ENCODE results near the gene SLC8A1. TPM values are rescaled to one million over a fixed set of nuclear protein-coding genes. Genes with fewer than 3 reads are reported as not detected.

Gene SLC8A1
- total and polyA plus RNA-seq, 3 donors from 2014 or later, result 1.4 to 3.6 (median 3.2) TPM

DNA sequence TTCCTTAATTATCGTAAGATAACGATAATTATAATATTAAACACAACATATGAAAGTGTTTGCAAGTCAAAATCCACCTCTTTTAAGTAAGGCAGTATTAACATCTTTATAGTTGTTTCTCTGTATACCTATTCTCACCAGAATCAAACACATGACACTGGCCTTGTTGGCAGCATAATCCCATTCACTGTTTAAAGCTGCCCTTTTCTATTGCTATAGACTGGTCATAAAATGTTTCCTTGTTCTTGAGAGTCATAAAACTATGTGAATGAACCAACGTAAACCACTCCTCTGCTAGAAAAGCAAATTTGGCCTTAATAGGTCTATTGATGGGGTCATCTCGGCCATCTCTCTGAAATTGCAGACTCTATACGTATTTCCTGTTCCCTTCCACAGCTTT lies 293.1 kb downstream of the SLC8A1 start:
- H3K36me3 ChIP-seq (ENCODE audit: low read depth, missing control alignments), result no peaks in the 10 kb centered on the region
- no peak overlapping the region for H3K27ac ChIP-seq
- WGBS, 2 donors, result 92 to 93% methylated on average over 5 of the region's 5 CpGs

GRCh38 chr2:40155728-40156127 lies 296.2 kb downstream of the SLC8A1 start:
- intact Hi-C loops (cut with DNase I; ENCODE audit: low total_unique reads), result no loop called here
- no peaks in the 10 kb centered on the region for H3K9me3 ChIP-seq
- H3K27ac ChIP-seq, result no peak overlapping the region
- no peaks in the 10 kb centered on the region for H3K36me3 ChIP-seq (ENCODE audit: low read depth, missing control alignments)
- H3K27me3 ChIP-seq, result no peaks in the 10 kb centered on the region
- no peak for DNase-seq
- no peaks in the 10 kb centered on the region for H3K4me1 ChIP-seq
- 89 to 96% methylated on average over 2 of the region's 2 CpGs for WGBS, 2 donors
- TF ChIP-seq CTCF (IDR thresholded peaks at IDR 0.05) (no peak), POLR2A (IDR thresholded peaks at IDR 0.05) (no peak)
- H3K4me3 ChIP-seq, result no peak overlapping the region

More for the DNA sequence above, 293.1 kb downstream of the SLC8A1 start:
- H3K4me3 ChIP-seq, result no peak overlapping the region
- TF ChIP-seq CTCF (IDR thresholded peaks at IDR 0.05), result no peak
- TF ChIP-seq POLR2A (IDR thresholded peaks at IDR 0.05), result no peak
- H3K27me3 ChIP-seq, result no peaks in the 10 kb centered on the region
- DNase-seq, result no peak
- no peaks in the 10 kb centered on the region for H3K9me3 ChIP-seq
- H3K4me1 ChIP-seq, result no peaks in the 10 kb centered on the region
- intact Hi-C loops (cut with DNase I; ENCODE audit: low total_unique reads), result no loop called here

DNA sequence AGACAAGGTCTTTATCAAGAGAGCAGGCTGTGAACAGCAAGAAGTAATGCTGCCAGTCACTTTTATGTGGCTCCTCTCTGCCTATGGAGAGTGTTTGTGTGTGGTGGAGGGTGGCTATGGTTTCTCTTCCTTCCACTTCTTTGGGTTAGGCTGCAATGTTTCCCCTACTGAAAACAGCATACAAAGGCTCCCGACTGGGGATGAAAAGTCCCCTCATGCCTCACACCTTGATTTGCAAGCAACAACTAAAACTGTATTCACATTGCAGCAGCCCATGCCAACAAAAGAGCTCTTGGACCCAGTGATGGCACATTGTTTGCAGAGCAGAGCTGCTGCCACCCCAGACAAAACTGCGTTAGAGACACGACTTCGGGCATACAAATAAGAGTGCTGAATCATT lies 301.6 kb downstream of the SLC8A1 start:
- WGBS, 2 donors, result 84 to 85% methylated on average over 4 of the region's 4 CpGs
- intact Hi-C loops (cut with DNase I; ENCODE audit: low total_unique reads), result no loop called here

DNA sequence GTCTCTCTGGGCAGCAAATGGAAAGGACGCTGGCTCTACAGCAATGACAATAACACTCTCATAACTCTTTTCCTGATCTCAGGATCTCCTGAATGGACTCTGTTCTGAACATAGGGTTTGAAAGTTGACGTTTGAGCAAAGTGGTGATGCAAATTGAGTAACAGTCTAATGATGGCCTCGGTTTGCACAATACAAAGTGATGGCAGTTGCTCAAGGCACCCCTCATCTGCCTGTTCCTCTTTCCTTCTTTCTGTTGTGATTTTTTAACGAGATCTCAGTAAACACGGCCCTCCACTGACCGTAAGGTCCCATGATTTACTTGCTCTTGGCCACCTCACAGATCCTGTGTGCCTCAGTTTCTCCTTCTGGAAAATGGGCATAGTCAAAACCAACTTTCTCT lies 303.6 kb downstream of the SLC8A1 start:
- no peaks in the 10 kb centered on the region for H3K4me1 ChIP-seq
- no peak for DNase-seq
- no peaks in the 10 kb centered on the region for H3K27me3 ChIP-seq
- H3K36me3 ChIP-seq (ENCODE audit: low read depth, missing control alignments), result no peaks in the 10 kb centered on the region
- no peak overlapping the region for H3K27ac ChIP-seq
- no peaks in the 10 kb centered on the region for H3K9me3 ChIP-seq
- H3K4me3 ChIP-seq, result no peak overlapping the region
- intact Hi-C loops (cut with DNase I; ENCODE audit: low total_unique reads), result no loop called here
- no peak for TF ChIP-seq POLR2A (IDR thresholded peaks at IDR 0.05)
- TF ChIP-seq CTCF (IDR thresholded peaks at IDR 0.05), result no peak
- WGBS, 2 donors, result 93% methylated on average over 6 of the region's 6 CpGs

More for the DNA sequence above, 301.6 kb downstream of the SLC8A1 start:
- no peaks in the 10 kb centered on the region for H3K36me3 ChIP-seq (ENCODE audit: low read depth, missing control alignments)
- TF ChIP-seq CTCF (IDR thresholded peaks at IDR 0.05) (no peak), POLR2A (IDR thresholded peaks at IDR 0.05) (no peak)
- H3K9me3 ChIP-seq, result no peaks in the 10 kb centered on the region
- no peak for DNase-seq
- H3K27me3 ChIP-seq, result no peaks in the 10 kb centered on the region
- H3K4me1 ChIP-seq, result no peaks in the 10 kb centered on the region
- H3K27ac ChIP-seq, result no peak overlapping the region
- no peak overlapping the region for H3K4me3 ChIP-seq

GRCh38 chr2:40147360-40147759 lies 304.5 kb downstream of the SLC8A1 start:
- H3K27ac ChIP-seq, result no peak overlapping the region
- 75 to 76% methylated on average over 2 of the region's 2 CpGs for WGBS, 2 donors
- H3K4me1 ChIP-seq, result no peaks in the 10 kb centered on the region
- H3K4me3 ChIP-seq, result no peak overlapping the region
- no peak for DNase-seq
- H3K27me3 ChIP-seq, result no peaks in the 10 kb centered on the region
- no peaks in the 10 kb centered on the region for H3K9me3 ChIP-seq
- TF ChIP-seq CTCF (IDR thresholded peaks at IDR 0.05) (no peak), POLR2A (IDR thresholded peaks at IDR 0.05) (no peak)
- intact Hi-C loops (cut with DNase I; ENCODE audit: low total_unique reads), result no loop called here
- no peaks in the 10 kb centered on the region for H3K36me3 ChIP-seq (ENCODE audit: low read depth, missing control alignments)

Measured in testis (tissue), 3 donors.